K562 (cell line): ENCODE results near the gene SLCO2A1. TPM values are rescaled to one million over a fixed set of nuclear protein-coding genes. Genes with fewer than 3 reads are reported as not detected.

Experiments
- ATAC-seq: fragments of 200-7000 bp; cut with Tn5 transposase; 3 replicates; pipeline ENCODE4 v1.9.1; 2020; ENCODE audit warnings: moderate library complexity
- BruUV-seq: library from RNA; stranded (reverse); fragments of 400-500 nt; replicated peaks from 2 replicates; lab custom pipeline; 2021; lab: Mats Ljungman, UMichigan
- CTCF ChIA-PET: fragments of 300-600 bp; formaldehyde crosslinking; extraction: SDS; loops from one replicate; lab custom pipeline; 2021; ENCODE audit warnings: low intra/inter-chr PET ratio; lab: Yijun Ruan, JAX
- POLR2A ChIA-PET: fragments of 300-600, 350-650 bp; sonication (Branson Sonifier 250); formaldehyde crosslinking; extraction: SDS; loops from one replicate; lab custom pipeline; 2021; ENCODE audit warnings: antibody characterized with exemption, inconsistent platforms; lab: Yijun Ruan, JAX
- DNase-seq, 4 experiments: peaks; one replicate each; pipeline versions ENCODE4 v3.0.0 to v3.0.0-alpha.2; 2011 to 2018; ENCODE audit warnings: low spot score in 3 of 4, mixed read lengths in 3 of 4; ENCODE audit errors: extremely low read depth in 1 of 4
- FAIRE-seq: peaks from 2 replicates; lab custom pipeline; 2011; peaks lifted over from hg19 to GRCh38; lab: Jason Lieb, UNC
- H2AFZ ChIP-seq: 2 replicates; pipeline ENCODE4 v1.6.0; 2011; ENCODE audit warnings: low read depth, low read length, control low read depth, inconsistent platforms
- H3K27ac ChIP-seq: fragments of 200-600 bp; 3 replicates; pipeline ENCODE4 v1.8.0; 2011; ENCODE audit warnings: low read depth, mild to moderate bottlenecking, control low read depth, inconsistent platforms, low read length, moderate library complexity, mixed read lengths; ENCODE audit errors: extremely low read depth
- H3K27me3 ChIP-seq, 2 experiments: fragments of 300-600 bp in 1 of 2; 2 replicates in 1 of 2; 3 replicates in 1 of 2; pipeline versions ENCODE4 v1.6.0 to v1.8.0; 2011; ENCODE audit warnings: inconsistent platforms in 2 of 2, low read length in 2 of 2, mild to moderate bottlenecking in 1 of 2, mixed read lengths in 1 of 2, moderate library complexity in 1 of 2; ENCODE audit not compliant: control insufficient read depth in 2 of 2, insufficient read depth in 2 of 2
- H3K36me3 ChIP-seq: fragments of 300-600 bp; 3 replicates; pipeline ENCODE4 v1.8.0; 2011; ENCODE audit warnings: mild to moderate bottlenecking, low read length, inconsistent platforms; ENCODE audit not compliant: control insufficient read depth, insufficient read depth
- H3K4me1 ChIP-seq, 2 experiments: fragments of 200-600 bp in 1 of 2; replicated peaks in 1 of 2; 2 replicates in 1 of 2; 3 replicates in 1 of 2; pipeline versions ENCODE4 v1.5.1 to v1.8.0; 2011; ENCODE audit warnings: inconsistent platforms in 2 of 2, low read length in 2 of 2, mild to moderate bottlenecking in 1 of 2, mixed read lengths in 1 of 2, moderate library complexity in 1 of 2; ENCODE audit not compliant: control insufficient read depth in 2 of 2, insufficient read depth in 2 of 2
- H3K4me2 ChIP-seq: 2 replicates; pipeline ENCODE4 v1.6.1; 2011; ENCODE audit warnings: low read length, control low read depth, inconsistent platforms, mixed read lengths; ENCODE audit not compliant: insufficient read depth
- H3K4me3 ChIP-seq: fragments of 200-600 bp; sonication (generic), shearing (Covaris generic); 2 replicates; pipeline ENCODE4 v1.5.1; 2016; ENCODE audit warnings: control low read depth, inconsistent platforms
- H3K79me2 ChIP-seq: fragments of 200-600 bp; 3 replicates; pipeline ENCODE4 v1.8.0; 2011; ENCODE audit warnings: low read length, inconsistent platforms; ENCODE audit not compliant: control insufficient read depth, insufficient read depth
- H3K9ac ChIP-seq, 2 experiments: 2 replicates each; pipeline versions ENCODE4 v1.6.0 to v1.6.1; 2011; ENCODE audit warnings: low read depth in 2 of 2, low read length in 2 of 2, control low read depth in 1 of 2, inconsistent platforms in 1 of 2, mild to moderate bottlenecking in 1 of 2, mixed read lengths in 1 of 2; ENCODE audit not compliant: insufficient read depth in 1 of 2
- H3K9me1 ChIP-seq: one replicate; pipeline ENCODE4 v1.6.0; 2011; ENCODE audit warnings: inconsistent platforms, mild to moderate bottlenecking, low read length, moderate library complexity; ENCODE audit not compliant: control insufficient read depth, insufficient read depth
- H3K9me3 ChIP-seq: replicated peaks from 2 replicates; pipeline ENCODE4 v1.5.1; 2011; ENCODE audit warnings: low read depth, low read length, inconsistent platforms; ENCODE audit not compliant: control insufficient read depth, insufficient read depth
- H4K20me1 ChIP-seq: replicated peaks from 2 replicates; pipeline ENCODE4 v1.6.1; 2011; ENCODE audit warnings: low read length, inconsistent platforms, mixed read lengths; ENCODE audit not compliant: control insufficient read depth, insufficient read depth
- NFE2L1 ChIP-seq: fragments of 450-650 bp; IDR thresholded peaks from 2 replicates; pipeline ENCODE4 v1.6.1; 2016; ENCODE audit warnings: missing genetic modification characterization, low read depth, mild to moderate bottlenecking, missing compliant biosample characterization, moderate library complexity, borderline replicate concordance
- WGBS: fragments of 100-300 bp; shearing (Covaris generic); methylation state at CpG from one replicate; pipeline ENCODE4 v1.1.6; 2016; ENCODE audit warnings: low coverage, mixed read lengths; ENCODE audit not compliant: insufficient coverage; ENCODE audit errors: missing lambda C conversion rate; 5-methylcytosine and 5-hydroxymethylcytosine counted together
- in situ Hi-C: fragments of 300-500 bp; cut with MboI; formaldehyde crosslinking; loops from 4 replicates; pipeline ENCODE4 v1.15.0; 2018; ENCODE audit warnings: inconsistent platforms, mixed read lengths
- intact Hi-C: fragments of 100-400 bp; cut with micrococcal nuclease; formaldehyde crosslinking; loops from 2 replicates; pipeline ENCODE4 v1.14.2; 2022
- polyA plus RNA-seq, 8 experiments: library from polyadenylated mRNA; depleted of rRNA in 4 of 8; stranded (reverse) in 5 of 8; unstranded in 3 of 8; fragments of >200 nt; fragmentation: Nextera tagmentation in 2 of 8; fragmentation: Illumina TruSeq in 1 of 8; extraction: Ambion mirVana in 2 of 8; extraction: Trizol in 1 of 8; gene quantifications; 2 replicates each; pipeline versions ENCODE4 v1.2.1 to v1.2.3, GENCODE V29; 2011 to 2014; ENCODE audit warnings: inconsistent platforms in 1 of 8, missing spikeins in 1 of 8
- total RNA-seq, 7 experiments: library from RNA; depleted of rRNA in 6 of 7; stranded (reverse); fragments of >200 nt in 6 of 7; fragmentation: Illumina TruSeq in 2 of 7; extraction: Trizol in 2 of 7; gene quantifications; 2 replicates each; pipeline versions ENCODE4 v1.2.1 to v1.2.3, GENCODE V29; 2011 to 2021; ENCODE audit warnings: low replicate concordance in 1 of 7
- TF ChIP-seq, protein P1 (sequence below): fragments of 450-650 bp; IDR thresholded peaks from 2 replicates; pipeline ENCODE4 v1.7.0; 2016; ENCODE audit warnings: borderline replicate concordance

Gene SLCO2A1
- total and polyA plus RNA-seq, 9 of the 15 experiments (the other 6 are each of a cell fraction or from before 2014, with no cell fraction given) = 0.16 to 1.0 TPM; not detected in 7

DNA sequence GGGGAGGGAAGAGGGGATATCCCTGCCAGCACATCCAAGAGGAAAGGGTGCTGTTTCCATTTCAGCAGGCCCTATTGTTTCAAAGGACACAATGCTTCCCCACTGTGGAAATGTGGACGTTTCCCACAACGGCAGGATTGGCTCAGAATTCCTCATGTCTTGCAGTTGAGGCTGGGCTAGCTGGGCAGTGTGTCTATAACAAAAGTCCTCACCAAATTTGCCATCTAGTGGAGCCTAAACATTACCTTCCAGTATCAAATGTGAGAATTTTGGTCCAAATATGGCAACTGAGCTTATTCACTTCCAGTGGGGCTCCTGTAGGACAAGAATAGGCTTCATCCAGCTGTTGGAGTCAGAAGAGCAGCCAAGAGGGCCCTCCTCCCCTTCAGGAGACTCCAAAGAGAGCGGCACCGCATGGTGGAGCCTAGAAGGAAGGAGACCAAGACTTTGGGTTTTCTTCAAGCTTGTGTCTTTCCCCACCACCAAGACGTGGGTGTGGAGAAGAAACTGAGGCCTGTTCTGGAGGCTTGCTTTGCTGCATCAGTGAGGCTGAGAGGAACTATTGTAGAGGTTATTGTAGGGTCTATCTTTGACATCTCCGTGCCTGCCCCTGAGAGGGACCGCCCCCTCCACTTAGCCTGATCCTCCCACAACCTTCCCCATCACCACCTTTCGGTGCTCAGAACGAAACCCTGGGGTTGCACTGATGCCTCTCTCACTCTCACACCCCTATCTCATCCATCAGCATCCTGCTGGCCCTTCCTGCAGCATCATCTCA, 45.3 kb upstream of the SLCO2A1 start (continued):
- TF ChIP-seq NFE2L1 = no peak

GRCh38 chr3:134074001-134074789, 44.5 kb upstream of the SLCO2A1 start:
- Histone ChIP-seq H3K79me2 (no peaks in the 10 kb centered on the region), H2AFZ (no peak overlapping the region), H3K27me3 (peaks cover 2 to 19% of the 10 kb centered on the region in 2 experiments; a peak in 2 of 5 replicates), H3K36me3 (no peaks in the 10 kb centered on the region), H3K4me2 (no peak overlapping the region), H3K9me3 (no peaks in the 10 kb centered on the region), H4K20me1 (no peaks in the 10 kb centered on the region), H3K9ac (no peak overlapping the region), H3K4me3 (no peak overlapping the region), H3K4me1 (no peaks in the 10 kb centered on the region), H3K9me1 (no peaks in the 10 kb centered on the region), H3K27ac (no peak overlapping the region)
- ChIA-PET CTCF (no interaction called here), POLR2A (no interaction called here)
- TF ChIP-seq, protein P1, sequence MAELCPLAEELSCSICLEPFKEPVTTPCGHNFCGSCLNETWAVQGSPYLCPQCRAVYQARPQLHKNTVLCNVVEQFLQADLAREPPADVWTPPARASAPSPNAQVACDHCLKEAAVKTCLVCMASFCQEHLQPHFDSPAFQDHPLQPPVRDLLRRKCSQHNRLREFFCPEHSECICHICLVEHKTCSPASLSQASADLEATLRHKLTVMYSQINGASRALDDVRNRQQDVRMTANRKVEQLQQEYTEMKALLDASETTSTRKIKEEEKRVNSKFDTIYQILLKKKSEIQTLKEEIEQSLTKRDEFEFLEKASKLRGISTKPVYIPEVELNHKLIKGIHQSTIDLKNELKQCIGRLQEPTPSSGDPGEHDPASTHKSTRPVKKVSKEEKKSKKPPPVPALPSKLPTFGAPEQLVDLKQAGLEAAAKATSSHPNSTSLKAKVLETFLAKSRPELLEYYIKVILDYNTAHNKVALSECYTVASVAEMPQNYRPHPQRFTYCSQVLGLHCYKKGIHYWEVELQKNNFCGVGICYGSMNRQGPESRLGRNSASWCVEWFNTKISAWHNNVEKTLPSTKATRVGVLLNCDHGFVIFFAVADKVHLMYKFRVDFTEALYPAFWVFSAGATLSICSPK = no peak
- FAIRE-seq (no peak), ATAC-seq (no peak), DNase-seq (no peak)
- no TSS peak for BruUV-seq
- in situ Hi-C loops (no loop called here), intact Hi-C loops (no loop called here)
- 0% methylated on average over 8 of the region's 10 CpGs for WGBS
